ENCODE measurements around the gene E2F3.
"Not testable (repeated sequence)": the region's sequence is repeated elsewhere in the genome, so short reads cannot be mapped to it uniquely, and the experiment has no call there.

E2F3 gene

DNA sequence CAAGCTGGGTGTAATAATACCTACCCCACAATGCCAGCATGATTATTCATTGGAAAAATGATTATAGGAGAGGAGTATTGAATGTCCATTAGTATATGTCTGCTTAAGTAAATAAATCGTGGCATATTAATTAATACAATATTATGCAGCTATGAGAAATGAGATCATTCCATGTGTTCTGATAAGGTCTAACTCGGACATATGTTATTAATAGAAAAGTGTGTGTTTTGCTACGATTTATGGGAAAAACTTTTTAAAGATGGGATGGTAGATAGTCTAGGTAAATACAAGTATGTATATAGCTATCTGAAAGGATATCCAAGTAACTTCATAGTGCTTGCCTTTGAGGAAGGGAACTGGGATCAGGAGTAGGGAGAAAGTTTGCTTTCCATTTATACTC, 71.1 kb downstream of the E2F3 start:
- no peak for DNase-seq

DNA sequence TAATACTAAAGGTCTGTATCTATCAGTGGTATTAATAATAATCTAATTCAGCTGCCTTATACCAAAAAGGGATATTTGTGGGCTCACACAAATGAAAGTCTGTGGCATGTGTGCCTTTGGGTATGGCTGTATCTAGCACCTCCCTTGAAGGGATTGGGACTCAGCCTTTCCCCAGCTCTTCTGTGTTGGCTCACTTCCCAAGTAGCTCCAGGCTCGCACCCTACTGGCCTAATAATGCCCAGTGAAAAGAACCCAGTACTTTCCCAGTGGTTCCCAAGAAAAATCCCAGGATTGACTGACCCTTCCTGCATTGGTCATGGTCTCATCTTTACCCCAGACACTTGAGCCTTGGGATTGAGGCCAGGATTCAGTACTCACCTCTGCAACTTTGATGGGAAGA, 71.8 kb downstream of the E2F3 start:
- no peak for DNase-seq

DNA sequence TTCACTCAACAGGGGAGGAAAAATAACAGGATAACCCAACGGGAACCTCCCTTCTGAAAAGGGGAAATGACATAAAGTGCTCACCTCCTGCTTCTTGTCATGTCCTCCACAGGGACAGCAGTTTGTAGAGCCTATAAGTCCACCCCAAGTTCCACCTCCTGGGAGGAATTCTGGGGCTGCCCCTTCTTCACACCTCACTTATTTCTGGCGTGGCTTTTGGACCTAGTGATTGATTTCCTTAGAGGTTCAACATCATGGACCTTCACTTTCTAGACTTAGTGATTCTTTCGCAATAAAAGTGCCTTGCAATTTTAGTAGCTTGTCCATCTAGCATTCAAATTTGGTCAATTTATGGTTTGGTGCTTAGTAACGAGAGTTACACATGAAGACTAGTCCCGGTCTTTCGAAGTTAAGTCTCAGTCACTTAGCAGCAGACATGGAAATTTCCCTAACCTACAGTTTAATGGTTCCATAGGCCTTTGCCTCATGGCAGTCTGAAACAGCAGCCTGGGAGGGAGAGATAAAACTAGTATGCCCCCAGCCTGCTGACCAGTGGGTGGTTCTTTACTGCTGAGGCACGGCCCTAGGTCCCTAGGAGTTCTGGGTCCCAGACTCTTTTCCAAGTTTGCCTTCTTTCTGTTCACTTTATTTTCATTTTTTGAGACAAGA, 73.3 kb downstream of the E2F3 start:
- DNase-seq, result no peak

DNA sequence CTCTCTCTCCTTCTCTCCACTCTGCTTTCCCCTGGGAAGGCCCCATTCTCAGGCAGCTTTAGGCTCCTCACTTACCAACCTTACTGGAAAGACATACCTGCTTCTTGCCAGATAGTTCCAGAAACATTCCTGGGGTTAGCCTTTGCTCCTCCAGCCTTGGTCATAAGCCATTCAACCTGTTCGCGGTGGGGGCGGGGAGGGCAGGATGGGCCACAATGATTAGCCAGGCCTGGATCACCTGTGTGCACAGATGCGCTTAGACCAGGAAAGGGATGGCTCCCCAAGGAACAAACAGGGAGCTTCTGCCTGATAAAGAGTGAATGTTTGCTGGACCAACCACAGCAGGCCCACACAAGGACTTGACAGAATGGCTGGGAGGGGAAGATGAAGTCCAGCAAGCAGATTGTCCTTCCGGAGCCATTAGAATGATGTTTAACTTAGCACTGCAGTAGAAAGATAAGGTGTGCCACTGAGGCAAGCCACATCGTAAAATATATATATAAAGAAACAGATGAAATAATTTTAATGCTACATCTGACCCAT, 74.9 kb downstream of the E2F3 start:
- no peak for DNase-seq

DNA sequence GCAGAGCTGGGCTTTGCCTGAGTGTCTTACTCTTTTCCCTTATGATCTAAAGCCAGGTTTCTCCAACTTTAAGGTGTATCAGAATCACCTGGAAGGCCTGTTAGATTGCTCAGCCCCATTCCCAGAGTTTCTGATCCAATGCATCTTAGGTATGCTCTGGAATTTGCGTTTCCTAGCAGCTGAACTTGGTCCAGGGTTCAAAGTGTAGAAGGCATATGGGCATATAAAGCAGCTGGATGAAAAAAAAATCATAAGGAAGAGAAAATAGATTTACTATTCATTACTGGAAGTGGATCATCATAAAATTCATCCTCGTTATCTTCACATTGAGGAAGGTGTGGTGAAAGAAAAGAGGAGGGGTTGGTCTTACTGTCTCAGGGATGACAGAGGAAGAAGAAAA, 75.8 kb downstream of the E2F3 start:
- no peak for DNase-seq

DNA sequence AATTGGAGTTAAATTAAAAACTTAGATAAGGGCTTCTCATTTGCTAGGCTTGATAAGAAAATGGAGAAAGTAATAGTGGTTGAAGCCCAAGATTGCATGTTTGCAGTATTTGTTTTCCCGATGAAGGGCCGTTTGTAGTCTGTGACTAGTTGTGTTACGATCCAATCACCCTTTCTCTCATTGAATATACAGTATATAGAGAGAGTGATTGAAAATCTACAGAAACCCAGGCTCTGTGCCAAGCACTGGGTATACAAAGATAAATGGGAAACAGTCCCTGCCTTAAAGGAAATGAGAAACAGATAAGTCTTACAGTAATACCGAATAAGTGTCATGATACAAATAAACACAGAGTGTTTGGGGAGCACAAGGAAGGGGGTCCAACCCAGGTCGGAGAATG, 77.4 kb downstream of the E2F3 start:
- DNase-seq, result no peak

DNA sequence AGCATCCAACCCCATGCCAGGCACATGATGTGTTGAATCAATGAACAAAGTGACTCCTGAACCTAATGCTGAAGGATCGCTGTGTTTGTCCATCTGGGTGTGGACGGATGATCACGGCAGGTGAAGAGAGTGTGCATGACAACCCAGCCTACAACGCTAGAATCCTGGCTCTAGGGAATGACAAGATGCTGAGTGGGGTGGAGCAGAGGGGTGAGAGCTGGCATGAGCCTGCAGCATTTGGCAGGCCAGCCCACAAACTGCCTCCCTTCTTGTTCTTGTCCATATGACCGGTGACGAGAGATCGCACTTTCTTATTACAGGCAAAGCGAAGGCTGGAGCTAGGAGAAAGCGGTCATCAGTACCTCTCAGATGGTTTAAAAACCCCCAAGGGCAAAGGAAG, 77.8 kb downstream of the E2F3 start:
- no peak for DNase-seq

DNA sequence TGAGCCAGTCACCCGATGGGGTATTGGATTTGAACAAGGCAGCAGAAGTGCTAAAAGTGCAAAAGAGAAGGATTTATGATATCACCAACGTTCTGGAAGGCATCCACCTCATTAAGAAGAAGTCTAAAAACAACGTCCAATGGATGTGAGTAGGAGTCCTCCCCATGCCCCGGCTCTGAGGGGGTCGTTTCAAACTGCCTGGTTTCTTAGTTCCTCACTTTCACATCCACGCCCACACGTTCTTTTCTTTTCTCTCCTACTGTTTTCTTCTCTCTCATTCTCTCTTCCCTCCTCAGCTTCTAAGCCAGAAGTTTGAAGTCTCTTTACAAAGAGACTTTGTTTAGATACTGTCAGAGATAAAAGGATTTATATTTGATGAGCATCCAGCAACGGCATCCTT, 79.6 kb downstream of the E2F3 start:
- DNase-seq, result no peak

DNA sequence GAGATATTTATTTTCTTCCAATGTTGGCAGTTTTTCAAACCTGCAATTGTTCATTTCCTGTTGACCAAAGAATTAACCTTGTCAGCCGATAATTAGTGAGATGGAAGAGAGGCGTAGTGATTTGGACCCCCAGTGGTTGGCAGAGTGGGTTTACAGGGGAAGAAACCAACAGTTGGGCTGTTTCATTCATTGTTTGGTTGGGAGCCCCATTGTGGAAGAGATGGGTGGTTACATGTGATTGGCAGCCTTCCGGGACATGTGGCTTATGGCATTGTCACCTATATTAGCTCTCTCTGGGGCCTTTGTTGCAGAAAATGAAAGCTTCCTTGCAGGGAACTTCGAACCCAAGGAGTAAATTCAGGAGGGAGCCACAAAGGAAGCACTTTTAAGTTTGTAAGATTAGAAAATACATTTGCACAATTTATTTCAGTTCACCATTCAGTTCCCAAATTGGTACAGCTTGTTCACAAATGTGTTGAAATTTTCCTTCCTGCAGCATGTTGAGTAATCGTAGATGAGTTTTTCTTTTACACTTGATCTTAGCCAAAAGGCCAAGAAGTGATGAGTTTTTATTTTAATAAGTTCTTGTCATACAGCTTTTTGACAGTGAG, 82.3 kb downstream of the E2F3 start:
- no peak for DNase-seq

DNA sequence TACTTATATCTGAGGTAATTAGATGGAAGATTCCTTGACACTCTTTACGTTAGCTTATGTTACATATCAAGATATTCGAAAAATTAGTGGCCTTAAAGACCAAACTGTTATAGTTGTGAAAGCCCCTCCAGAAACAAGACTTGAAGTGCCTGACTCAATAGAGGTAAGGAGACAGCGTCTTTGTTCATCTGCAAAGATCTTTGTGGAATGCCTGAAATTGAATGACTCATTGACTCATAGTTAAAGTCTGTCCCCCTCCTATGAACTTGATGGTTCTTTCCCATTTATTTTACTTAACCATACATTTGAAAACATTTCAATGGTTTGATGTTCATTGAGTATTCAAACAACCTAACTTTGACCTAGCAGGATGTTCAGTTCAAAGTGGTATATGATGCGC, 85.0 kb downstream of the E2F3 start:
- no peak for DNase-seq

DNA sequence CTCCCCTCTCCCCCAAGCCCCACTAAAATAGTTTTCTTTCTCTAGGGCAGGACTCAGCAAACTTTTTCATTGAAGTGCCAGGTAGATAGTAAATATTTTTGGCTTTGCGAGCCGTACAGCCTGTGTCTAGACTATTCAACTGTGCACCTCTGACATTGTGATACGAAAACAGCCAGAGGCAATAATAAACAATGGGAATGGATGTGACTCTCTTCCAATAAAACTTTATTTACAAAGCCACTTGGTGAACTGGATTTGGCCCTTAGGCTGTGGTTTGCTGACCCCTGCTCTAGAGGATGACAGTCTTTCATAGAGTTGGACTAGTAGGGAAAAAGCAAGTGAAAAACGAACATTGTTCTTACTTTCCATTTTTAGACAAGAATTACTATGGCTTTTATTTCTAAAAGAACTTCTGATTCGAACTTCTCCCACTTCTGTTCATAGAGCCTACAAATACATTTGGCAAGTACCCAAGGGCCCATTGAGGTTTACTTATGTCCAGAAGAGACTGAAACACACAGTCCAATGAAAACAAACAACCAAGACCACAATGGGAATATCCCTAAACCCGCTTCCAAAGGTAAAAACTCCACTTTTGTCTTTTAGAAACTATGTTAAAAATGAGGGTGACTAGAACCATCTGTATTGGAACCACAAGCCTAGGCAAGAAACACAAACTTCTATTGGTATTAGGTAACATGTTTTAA, 86.1 kb downstream of the E2F3 start:
- DNase-seq, result no peak

DNA sequence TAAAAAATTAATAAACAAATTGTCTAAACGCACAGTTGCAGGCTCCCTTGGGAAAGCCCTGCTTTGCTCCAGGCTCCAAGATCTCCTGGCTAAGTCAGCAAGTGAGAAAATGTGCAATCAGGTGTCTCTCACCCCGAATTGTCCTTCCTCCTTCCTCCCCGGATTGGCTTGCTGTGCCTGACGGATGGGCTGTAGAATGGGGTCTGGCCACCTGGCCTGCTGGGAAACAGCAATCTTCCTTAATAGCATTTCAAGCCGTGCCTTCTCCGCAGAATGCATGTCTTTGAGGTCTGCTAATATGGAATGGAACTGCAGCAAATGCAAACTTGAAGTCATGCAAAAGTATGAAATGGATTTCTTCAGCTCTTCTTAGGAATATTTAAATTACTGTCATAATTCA, 88.9 kb downstream of the E2F3 start:
- DNase-seq, result no peak

DNA sequence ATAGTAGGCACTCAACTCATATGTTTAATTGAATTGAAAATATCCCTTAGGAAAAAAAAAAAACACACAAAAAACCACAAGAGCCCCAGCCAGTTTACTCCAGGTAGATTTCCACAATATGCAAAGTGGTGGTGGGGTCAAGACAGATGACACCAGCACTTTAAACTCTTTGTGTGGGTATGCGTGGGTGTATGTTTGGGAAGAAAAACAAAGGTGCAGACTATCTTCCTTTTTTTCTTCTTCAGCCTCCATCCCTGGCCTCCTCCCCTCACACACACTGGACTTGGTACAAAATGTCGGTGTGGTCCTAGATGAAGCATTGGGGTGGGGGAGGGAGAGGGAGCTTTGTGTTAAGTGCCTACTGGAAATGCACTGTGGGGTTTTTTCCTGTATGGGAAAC, 90.4 kb downstream of the E2F3 start:
- no peak for DNase-seq

DNA sequence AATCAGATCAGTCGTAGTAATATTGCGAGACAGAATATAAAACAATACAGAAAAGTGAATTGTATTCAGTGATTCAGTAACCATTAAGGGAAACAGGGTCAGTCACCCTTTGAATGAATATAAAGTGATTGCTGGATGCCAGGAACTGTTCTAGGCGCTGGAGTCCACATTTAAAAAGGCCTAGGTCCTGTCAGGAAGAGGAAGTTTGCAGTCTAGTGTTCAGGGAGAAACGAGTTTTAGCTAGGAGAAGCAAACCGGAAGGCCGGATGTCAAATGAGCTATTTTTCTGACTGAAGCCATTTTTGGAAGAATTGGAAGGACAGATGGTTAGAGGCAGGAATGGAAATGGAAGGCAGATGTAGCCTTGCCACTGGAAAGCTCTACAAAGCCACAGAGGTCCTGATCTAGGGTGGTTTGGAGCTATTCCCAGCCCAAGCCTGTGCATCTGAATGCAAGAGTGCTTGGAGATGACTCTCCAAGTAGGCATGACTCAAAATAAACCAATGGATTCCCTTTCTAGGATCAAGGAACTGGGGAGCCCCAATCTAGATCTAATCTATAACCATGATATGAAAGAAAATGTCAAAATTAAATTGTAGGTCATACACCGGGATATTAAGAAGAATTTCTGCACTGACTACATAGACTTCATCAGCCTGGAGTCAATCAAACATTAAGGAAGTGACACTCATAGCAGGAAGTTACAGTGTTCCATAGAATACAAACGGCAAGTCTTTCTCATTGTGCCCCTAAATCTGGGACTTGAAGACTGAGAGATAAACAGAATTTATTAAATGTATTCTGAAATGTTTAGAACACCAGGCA, 95.7 kb downstream of the E2F3 start:
- no peak for DNase-seq

DNA sequence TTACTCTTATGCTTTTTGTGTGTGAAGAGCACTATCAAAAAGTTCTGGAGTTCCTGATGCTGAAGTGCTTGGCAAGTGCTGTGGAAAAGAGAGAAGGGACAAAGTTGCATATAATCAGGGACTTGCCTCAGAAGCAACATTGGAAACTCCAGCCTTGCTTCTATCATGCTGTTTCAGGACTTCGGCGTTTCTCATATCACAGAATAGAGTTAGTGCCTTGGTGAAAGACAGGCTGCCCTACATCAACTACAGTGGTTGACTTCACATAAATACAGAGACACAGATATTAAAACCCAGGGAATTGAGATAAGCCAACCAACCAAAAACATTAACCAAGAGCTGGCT, 96.3 kb downstream of the E2F3 start:
- no peak for DNase-seq

DNA sequence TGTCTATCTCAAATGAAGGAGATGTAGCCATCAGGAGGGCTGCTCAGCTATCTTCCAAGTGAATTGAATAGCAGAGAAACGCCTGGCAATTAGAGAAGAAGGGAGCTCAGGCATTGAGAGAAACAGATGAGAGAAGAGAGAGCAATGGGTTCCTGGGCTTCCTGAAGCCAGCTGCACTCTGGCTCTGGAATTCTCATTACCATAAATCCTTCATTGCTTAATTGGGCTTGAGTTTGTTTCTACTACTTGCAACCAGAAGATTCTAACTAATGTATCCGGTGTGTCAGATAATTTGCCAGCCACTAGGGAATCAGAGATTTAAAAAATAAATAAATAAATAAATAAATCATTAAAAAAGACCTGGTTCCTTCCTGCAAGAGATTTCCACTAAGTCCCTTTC, 107.5 kb downstream of the E2F3 start:
- no peak for DNase-seq

DNA sequence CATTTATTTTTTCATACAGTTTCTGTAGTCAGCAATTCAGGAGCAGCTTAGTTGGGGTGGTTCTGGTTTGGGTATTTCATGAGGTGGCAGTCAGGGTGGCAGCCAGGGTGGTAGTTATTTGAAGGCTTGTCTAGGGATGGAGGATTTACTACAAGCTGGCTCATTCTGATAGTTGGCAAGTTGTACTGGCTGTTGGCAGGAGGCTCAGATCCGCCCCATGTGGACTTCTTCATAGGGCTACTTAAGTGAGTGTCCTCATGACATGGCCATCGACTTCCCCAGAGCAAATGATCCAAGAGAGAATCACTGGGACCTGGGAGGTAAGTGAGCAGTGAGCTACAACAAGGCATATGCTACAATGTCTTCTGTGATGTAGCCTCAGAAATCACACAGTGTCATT, 110.2 kb downstream of the E2F3 start:
- no peak for DNase-seq

DNA sequence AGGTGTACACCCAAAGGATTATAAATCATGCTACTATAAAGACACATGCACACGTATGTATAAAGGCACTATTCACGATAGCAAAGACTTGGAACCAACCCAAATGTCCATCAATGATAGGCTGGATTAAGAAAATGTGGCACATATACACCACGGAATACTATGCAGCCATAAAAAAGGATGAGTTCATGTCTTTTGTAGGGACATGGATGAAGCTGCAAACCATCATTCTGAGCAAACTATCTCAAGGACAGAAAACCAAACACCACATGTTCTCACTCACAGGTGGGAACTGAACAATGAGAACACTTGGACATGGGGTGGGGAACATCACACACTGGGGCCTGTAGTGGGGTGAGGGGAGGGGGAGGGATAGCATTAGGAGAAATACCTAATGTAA, 123.5 kb downstream of the E2F3 start:
- not testable (repeated sequence) for DNase-seq

DNA sequence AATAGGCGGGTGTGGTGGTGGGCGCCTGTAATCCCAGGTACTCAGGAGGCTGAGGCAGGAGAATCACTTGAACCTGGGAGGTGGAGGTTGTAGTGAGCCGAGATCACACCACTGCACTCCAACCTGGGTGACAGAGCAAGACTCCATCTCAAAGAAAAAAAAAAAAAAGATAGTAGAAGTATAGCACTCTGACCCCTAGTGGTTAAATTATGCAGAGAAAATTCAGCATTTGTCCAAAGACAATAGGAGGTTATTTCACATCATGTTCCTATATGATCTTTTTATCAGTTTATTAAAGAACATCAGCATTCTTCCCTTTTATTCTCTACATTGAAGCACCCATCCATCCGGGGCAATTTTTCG, 127.4 kb downstream of the E2F3 start:
- DNase-seq, result peak; percentile 57

DNA sequence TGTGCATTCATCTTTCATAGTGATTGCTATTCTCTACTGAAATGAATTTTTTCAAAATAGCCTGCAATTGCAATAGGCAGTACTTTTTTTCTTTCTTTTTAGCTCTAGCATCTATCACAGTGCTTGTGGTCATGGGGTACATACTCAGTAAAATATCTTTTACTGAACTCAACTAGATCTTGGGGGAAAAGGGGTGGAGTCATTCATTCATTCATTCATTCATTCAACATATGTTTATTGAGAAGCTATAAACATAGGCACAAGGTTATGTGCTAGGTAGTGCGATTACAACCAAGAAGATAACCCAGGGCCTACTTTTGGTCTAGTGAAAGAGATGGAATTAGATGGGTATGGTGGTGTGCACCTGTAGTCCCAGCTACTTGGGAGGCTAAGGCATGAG, 131.2 kb downstream of the E2F3 start:
- no peak for DNase-seq

DNA sequence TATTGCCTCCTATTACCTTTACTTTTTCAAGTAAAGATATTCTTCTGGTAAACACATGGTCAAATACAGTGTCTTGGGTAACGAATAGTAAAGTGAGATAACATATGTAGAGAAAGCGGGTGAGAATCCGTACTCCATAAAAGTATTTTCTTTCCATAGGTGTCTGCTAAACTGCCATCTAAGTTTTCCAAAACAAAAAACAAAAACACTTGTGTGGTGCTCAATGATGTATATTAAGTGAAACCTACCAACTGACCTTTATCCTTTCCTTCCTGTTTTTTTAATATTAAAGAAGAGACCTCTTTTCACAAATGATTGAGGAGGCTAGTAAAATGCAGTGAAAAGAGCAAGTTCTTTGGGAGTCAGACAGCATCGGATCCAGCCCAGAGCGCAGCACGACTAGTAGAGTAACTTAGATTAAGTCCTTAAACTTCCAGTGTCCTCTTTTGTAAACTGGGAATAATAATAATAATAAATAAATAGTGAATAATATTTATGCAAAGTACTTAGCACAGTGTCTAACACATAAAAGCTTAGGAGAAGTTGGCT, 132.1 kb downstream of the E2F3 start:
- DNase-seq, result no peak

DNA sequence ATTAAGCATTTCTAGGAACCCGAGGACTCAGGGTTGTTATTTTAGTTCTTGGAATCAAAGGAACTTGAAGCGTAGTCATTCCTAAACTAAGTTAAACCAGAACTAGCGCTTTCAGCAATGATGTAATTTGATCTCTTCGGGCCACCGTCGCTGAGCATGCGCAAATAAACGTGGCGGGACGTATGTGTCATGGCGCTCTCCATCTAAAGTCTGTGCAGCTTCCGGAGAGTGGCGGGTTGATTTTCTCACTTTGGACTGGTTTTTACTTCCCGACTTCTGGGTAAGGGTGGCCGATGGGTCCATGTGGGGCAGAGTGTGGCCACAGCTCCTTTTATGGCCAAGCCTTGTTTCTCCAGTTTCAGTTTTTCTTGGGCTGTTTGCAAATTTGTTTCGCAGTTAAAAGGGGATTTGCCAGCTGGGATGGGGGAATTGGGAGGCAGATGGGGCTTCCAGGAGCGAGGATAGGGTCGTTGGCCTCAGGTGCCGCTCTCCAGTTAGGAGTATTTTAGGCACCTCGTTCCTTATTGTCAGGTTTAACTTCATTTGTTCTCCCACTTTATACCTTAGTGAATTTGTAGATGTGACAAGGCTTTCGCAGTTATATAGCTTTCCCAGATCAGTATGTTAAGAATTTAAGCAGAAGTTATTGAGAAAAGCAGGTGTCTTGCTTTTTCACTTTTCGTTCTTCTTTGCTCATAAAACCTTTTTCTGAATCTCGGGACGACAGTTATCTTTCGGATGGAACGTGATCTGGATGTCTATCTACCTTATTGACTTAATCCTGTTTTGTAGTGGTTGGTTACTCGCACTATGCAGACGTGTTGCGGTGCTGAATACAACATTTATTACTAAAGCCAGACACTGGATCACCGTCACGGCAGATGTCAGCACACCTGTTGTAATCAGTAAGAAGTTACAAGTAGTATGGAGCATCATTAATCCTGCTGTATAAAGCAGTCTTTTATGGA, 132.9 kb downstream of the E2F3 start, which contains the start of gene CDKAL1:
TSS of gene CDKAL1 (plus strand) at position 163 of the 968 bp plus-strand sequence. CDS start 11,894 bp downstream, outside the sequence.
- DNase-seq, result peak; percentile 94
